GM12878 (cell line): ENCODE measurements around the gene FBXL16. TPM values are rescaled to one million over a fixed set of nuclear protein-coding genes. Genes with fewer than 3 reads are reported as not detected.

ENCODE experiments used
- ATAC-seq: fragments of 200-7000 bp; cut with Tn5 transposase; 3 replicates; pipeline ENCODE4 v1.9.1; 2020; ENCODE audit warnings: mild to moderate bottlenecking, moderate library complexity
- BruUV-seq: library from RNA; stranded (reverse); fragments of 400-500 nt; replicated peaks from 2 replicates; lab custom pipeline; 2021; lab: Mats Ljungman, UMichigan
- CTCF ChIA-PET: fragments of 300-600 bp; sonication (Branson Sonifier 250); formaldehyde crosslinking; extraction: SDS; loops from one replicate; lab custom pipeline; 2021; ENCODE audit warnings: inconsistent platforms; lab: Yijun Ruan, JAX
- POLR2A ChIA-PET: fragments of 350-600 bp; formaldehyde crosslinking; extraction: SDS; loops from one replicate; lab custom pipeline; 2021; ENCODE audit warnings: inconsistent platforms; lab: Charles Lee
- RAD21 ChIA-PET: fragments of 300-600 bp; sonication (Branson Sonifier 250); formaldehyde crosslinking; loops from one replicate; lab custom pipeline; 2023; ENCODE audit warnings: antibody characterized with exemption; ENCODE audit not compliant: unreplicated experiment; lab: Charles Lee
- SMC1A ChIA-PET: fragments of 300-600 bp; sonication (Branson Sonifier 250); formaldehyde crosslinking; loops from one replicate; lab custom pipeline; 2023; ENCODE audit not compliant: unreplicated experiment, uncharacterized antibody; lab: Charles Lee
- DNase-seq: peaks from one replicate; pipeline ENCODE4 v3.0.0-alpha.2; 2011; ENCODE audit warnings: low read depth, low spot score
- FAIRE-seq: peaks from 3 replicates; lab custom pipeline; 2011; peaks lifted over from hg19 to GRCh38; lab: Jason Lieb, UNC
- H2AFZ ChIP-seq: 2 replicates; pipeline ENCODE4 v1.6.0; 2011; ENCODE audit warnings: low read depth, low read length, control low read depth; ENCODE audit not compliant: control insufficient read depth
- H3K27ac ChIP-seq: 2 replicates; pipeline ENCODE4 v1.5.1; 2011; ENCODE audit warnings: control low read depth; ENCODE audit not compliant: control insufficient read depth, insufficient read depth
- H3K27me3 ChIP-seq, 2 experiments: replicated peaks in 1 of 2; 2 replicates each; pipeline versions ENCODE4 v1.6.0 to v1.6.1; 2011; ENCODE audit warnings: low read length in 1 of 2; ENCODE audit not compliant: control insufficient read depth in 2 of 2, insufficient read depth in 2 of 2
- H3K36me3 ChIP-seq, 2 experiments: 2 replicates each; pipeline ENCODE4 v1.5.1; 2011; ENCODE audit warnings: low read length in 1 of 2; ENCODE audit not compliant: control insufficient read depth in 2 of 2, insufficient read depth in 2 of 2
- H3K4me1 ChIP-seq: 2 replicates; pipeline ENCODE4 v1.6.1; 2011; ENCODE audit warnings: mild to moderate bottlenecking, low read length, moderate library complexity, mixed read lengths; ENCODE audit not compliant: control insufficient read depth, insufficient read depth
- H3K4me2 ChIP-seq: 2 replicates; pipeline ENCODE4 v1.6.0; 2011; ENCODE audit warnings: control low read depth; ENCODE audit not compliant: control insufficient read depth, insufficient read depth
- H3K4me3 ChIP-seq: fragments of 200-600 bp; sonication (generic); 2 replicates; pipeline ENCODE4 v1.5.1; 2016
- H3K79me2 ChIP-seq: 2 replicates; pipeline ENCODE4 v1.6.0; 2011; ENCODE audit warnings: low read length; ENCODE audit not compliant: control insufficient read depth, insufficient read depth
- H3K9ac ChIP-seq: 2 replicates; pipeline ENCODE4 v1.8.0; 2011; ENCODE audit warnings: low read length, control low read depth, mixed read lengths; ENCODE audit not compliant: control insufficient read depth, insufficient read depth
- H3K9me3 ChIP-seq: replicated peaks from 3 replicates; pipeline ENCODE4 v1.5.1; 2011; ENCODE audit warnings: mild to moderate bottlenecking, low read length; ENCODE audit not compliant: control insufficient read depth, insufficient read depth
- H4K20me1 ChIP-seq: 2 replicates; pipeline ENCODE4 v1.6.0; 2011; ENCODE audit not compliant: control insufficient read depth, insufficient read depth
- BRCA1 ChIP-seq: IDR thresholded peaks from 2 replicates; pipeline ENCODE4 v1.6.1; 2011; ENCODE audit warnings: low read depth, low read length, improper control_type of control experiment
- EGR1 ChIP-seq, 2 experiments: IDR thresholded peaks; 1 replicate in 1 of 2; 2 replicates in 1 of 2; pipeline ENCODE4 v1.6.1; 2011 to 2012; ENCODE audit warnings: low read depth in 2 of 2, low read length in 2 of 2, borderline replicate concordance in 1 of 2, mild to moderate bottlenecking in 1 of 2, moderate library complexity in 1 of 2
- EZH2 ChIP-seq: IDR thresholded peaks from 2 replicates; pipeline ENCODE4 v1.6.1; 2012; ENCODE audit warnings: low read depth, mild to moderate bottlenecking, control low read depth, inconsistent platforms, low read length, borderline replicate concordance; ENCODE audit not compliant: control insufficient read depth
- GATAD2B ChIP-seq: fragments of 450-650 bp; conservative IDR thresholded peaks from 2 replicates; pipeline ENCODE4 v1.6.1; 2017; ENCODE audit warnings: low read depth, mild to moderate bottlenecking, moderate library complexity
- HDGF ChIP-seq: fragments of 450-650 bp; IDR thresholded peaks from 2 replicates; pipeline ENCODE4 v1.6.1; 2016; ENCODE audit warnings: antibody characterized with exemption
- IKZF2 ChIP-seq, 2 experiments: fragments of 450-650 bp; IDR thresholded peaks; 2 replicates each; pipeline ENCODE4 v1.6.1; 2017; ENCODE audit warnings: mild to moderate bottlenecking in 2 of 2, moderate library complexity in 2 of 2
- JUND ChIP-seq: IDR thresholded peaks from 2 replicates; pipeline ENCODE4 v1.6.1; 2012; ENCODE audit warnings: low read depth, mild to moderate bottlenecking, low read length, improper control_type of control experiment, moderate library complexity
- MXI1 ChIP-seq: fragments of 150-350 bp; IDR thresholded peaks from 2 replicates; pipeline ENCODE4 v1.6.1; 2011; ENCODE audit warnings: low read depth, mild to moderate bottlenecking, inconsistent platforms, low read length, improper control_type of control experiment
- NFXL1 ChIP-seq: fragments of 450-650 bp; IDR thresholded peaks from 2 replicates; pipeline ENCODE4 v1.6.1; 2017; ENCODE audit warnings: antibody characterized with exemption, mild to moderate bottlenecking, borderline replicate concordance
- PML ChIP-seq: IDR thresholded peaks from 2 replicates; pipeline ENCODE4 v1.6.1; 2012; ENCODE audit warnings: low read length, inconsistent platforms
- RFX5 ChIP-seq: IDR thresholded peaks from 2 replicates; pipeline ENCODE4 v1.6.1; 2011; ENCODE audit warnings: low read depth, low read length, improper control_type of control experiment
- SREBF1 ChIP-seq: IDR thresholded peaks from 2 replicates; pipeline ENCODE4 v1.6.1; 2012; ENCODE audit warnings: mild to moderate bottlenecking, low read length
- TAF1 ChIP-seq: IDR thresholded peaks from 2 replicates; pipeline ENCODE4 v1.6.1; 2011; ENCODE audit warnings: mild to moderate bottlenecking, low read depth, low read length, borderline replicate concordance
- WGBS: methylation state at CpG from one replicate; pipeline ENCODE4 v1.1.6; 2016; ENCODE audit warnings: low lambda C conversion rate; ENCODE audit not compliant: insufficient replicate concordance, insufficient coverage; ENCODE audit errors: missing lambda C conversion rate; 5-methylcytosine and 5-hydroxymethylcytosine counted together
- in situ Hi-C: fragments of 300-500 bp; cut with MboI; formaldehyde crosslinking; loops from 9 replicates; pipeline ENCODE4 v1.14.3; 2018; ENCODE audit warnings: mixed read lengths
- intact Hi-C: fragments of 100-400 bp; cut with micrococcal nuclease; formaldehyde crosslinking; loops from one replicate; pipeline ENCODE4 v1.14.2; 2022; ENCODE audit not compliant: unreplicated experiment
- polyA plus RNA-seq, 11 experiments: library from polyadenylated mRNA; depleted of rRNA in 4 of 11; unstranded in 6 of 11; stranded (reverse) in 5 of 11; fragments of >200 nt; fragmentation: Nextera tagmentation in 4 of 11; fragmentation: Illumina TruSeq in 1 of 11; extraction: Ambion mirVana in 4 of 11; extraction: Trizol in 1 of 11; gene quantifications; 1 replicate in 1 of 11; 2 replicates in 10 of 11; pipeline versions ENCODE4 v1.2.1 to v1.2.3, GENCODE V29; 2011 to 2016; ENCODE audit warnings: inconsistent platforms in 2 of 11, missing spikeins in 2 of 11, low read depth in 1 of 11
- total RNA-seq, 4 experiments: library from RNA; depleted of rRNA in 3 of 4; stranded (reverse); fragments of >200 nt in 3 of 4; fragmentation: Illumina TruSeq in 1 of 4; extraction: Trizol in 1 of 4; gene quantifications; 2 replicates each; pipeline versions ENCODE4 v1.2.1 to v1.2.3, GENCODE V29; 2013 to 2021
- TF ChIP-seq, protein P1 (sequence below): IDR thresholded peaks from 2 replicates; pipeline ENCODE4 v1.6.1; 2012; ENCODE audit warnings: low read depth, low read length, improper control_type of control experiment
- TF ChIP-seq, protein P2 (sequence below): fragments of 450-650 bp; IDR thresholded peaks from 2 replicates; pipeline ENCODE4 v1.6.1; 2018; ENCODE audit warnings: borderline replicate concordance, mild to moderate bottlenecking; ENCODE audit not compliant: partially characterized antibody
- TF ChIP-seq, protein P3 (sequence below): fragments of 450-650 bp; IDR thresholded peaks from 2 replicates; pipeline ENCODE4 v1.6.1; 2017; ENCODE audit warnings: mild to moderate bottlenecking, moderate library complexity

The FBXL16 gene
- total and polyA plus RNA-seq, 10 of the 15 experiments (the other 5 are each of a cell fraction or from before 2014, with no cell fraction given) = 0.13 to 1.4 (median 0.24) TPM

DNA sequence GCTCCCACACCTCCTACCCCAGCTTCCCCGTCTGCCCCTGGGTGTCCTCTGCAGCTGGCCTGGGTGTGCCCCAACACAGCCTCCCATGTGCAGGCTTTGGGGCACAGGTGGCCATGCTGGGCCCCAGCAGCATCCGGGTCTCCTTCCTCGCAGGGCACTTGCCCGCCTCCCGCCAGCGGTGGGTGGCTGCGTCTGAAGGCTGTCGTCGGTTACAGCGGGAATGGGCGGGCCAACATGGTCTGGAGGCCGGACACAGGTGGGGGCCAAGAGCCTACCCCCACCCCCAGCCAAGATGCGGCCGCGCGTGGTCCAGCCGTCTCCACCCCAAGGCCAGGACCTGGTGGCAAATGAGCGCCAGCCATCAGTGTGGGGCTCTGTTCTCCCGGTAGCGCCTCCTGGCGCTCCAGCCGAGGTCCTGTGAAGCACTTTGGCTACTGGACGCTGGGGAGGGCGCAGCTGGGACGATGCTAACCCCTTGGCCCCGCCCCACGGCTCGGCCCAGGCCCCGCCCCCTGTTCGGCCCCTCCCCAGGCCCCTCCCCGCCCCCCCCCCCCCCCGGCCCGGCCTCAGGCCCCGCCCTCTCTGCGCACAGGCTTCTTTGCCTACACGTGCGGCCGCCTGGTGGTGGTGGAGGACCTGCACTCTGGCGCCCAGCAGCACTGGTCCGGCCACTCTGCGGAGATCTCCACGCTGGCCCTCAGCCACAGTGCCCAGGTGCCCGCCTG lies 45.0 kb downstream of the FBXL16 start:
- ATAC-seq (peak; percentile 96), DNase-seq (peak; percentile 37), FAIRE-seq (peak; percentile 27)
- H3K4me2 ChIP-seq = peak overlapping the region; percentile 42; the same call in 1 of the 2 replicates
- no peaks in the 10 kb centered on the region; a peak in 2 of 4 replicates for H3K36me3 ChIP-seq
- in situ Hi-C loops (loop anchor here (10.0 kb wide), 1 partner anchor 266 kb away; the partner anchor contains the start of gene NME4), intact Hi-C loops (loop anchor here (1.0 to 10.0 kb wide), 2 partner anchors 81 to 266 kb away; partner anchors contain the start of gene NME4)
- 38% methylated on average over 30 of the region's 43 CpGs for WGBS
- H4K20me1 ChIP-seq = no peaks in the 10 kb centered on the region
- peaks cover 3% of the 10 kb centered on the region; the same call in 1 of the 2 replicates for H3K4me1 ChIP-seq
- H3K9ac ChIP-seq = no peak overlapping the region; the same call in 1 of the 2 replicates
- no peak overlapping the region for H3K27ac ChIP-seq
- POLR2A ChIA-PET = no interaction called here
- no peaks in the 10 kb centered on the region for H3K9me3 ChIP-seq
- peak overlapping the region; percentile 60 for H2AFZ ChIP-seq
- CTCF ChIA-PET = interaction anchor here (0.6 to 1.4 kb wide), 4 partner anchors 8 to 811 kb away, joined by 3 to 4 read pairs (median 3); partner anchors contain the start of gene METTL26
- H3K27me3 ChIP-seq = no peaks in the 10 kb centered on the region
- SMC1A ChIA-PET = interaction anchor here (0.9 kb wide), 1 partner anchor 60 kb away, joined by 4 read pairs; the partner anchor contains the start of gene ANTKMT
- H3K79me2 ChIP-seq = no peaks in the 10 kb centered on the region
- RAD21 ChIA-PET = interaction anchor here (1.0 kb wide), 1 partner anchor 13 kb away, joined by 7 read pairs; no protein-coding TSS in a partner anchor
- no TSS peak for BruUV-seq
- H3K4me3 ChIP-seq = no peak overlapping the region
- TF ChIP-seq MXI1 (0 out of 2 replicates have a peak, but pooled peaks have one; percentile 35), HDGF (no peak), TAF1 (no peak), RFX5 (no peak), GATAD2B (peak; percentile 19; the same call in 1 of the 2 replicates), JUND (no peak), EZH2 (no peak), BRCA1 (no peak), EGR1 (IDR thresholded peaks at IDR 0.05; ENCODE audit: borderline replicate concordance in 1 of 2, low read depth in 2 of 2, low read length in 2 of 2) (no peak), IKZF2 (IDR thresholded peaks at IDR 0.05) (no peak), PML (no peak), SREBF1 (no peak), NFXL1 (no peak)
- TF ChIP-seq, protein P1, sequence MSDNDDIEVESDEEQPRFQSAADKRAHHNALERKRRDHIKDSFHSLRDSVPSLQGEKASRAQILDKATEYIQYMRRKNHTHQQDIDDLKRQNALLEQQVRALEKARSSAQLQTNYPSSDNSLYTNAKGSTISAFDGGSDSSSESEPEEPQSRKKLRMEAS = no peak
- TF ChIP-seq, protein P2, sequence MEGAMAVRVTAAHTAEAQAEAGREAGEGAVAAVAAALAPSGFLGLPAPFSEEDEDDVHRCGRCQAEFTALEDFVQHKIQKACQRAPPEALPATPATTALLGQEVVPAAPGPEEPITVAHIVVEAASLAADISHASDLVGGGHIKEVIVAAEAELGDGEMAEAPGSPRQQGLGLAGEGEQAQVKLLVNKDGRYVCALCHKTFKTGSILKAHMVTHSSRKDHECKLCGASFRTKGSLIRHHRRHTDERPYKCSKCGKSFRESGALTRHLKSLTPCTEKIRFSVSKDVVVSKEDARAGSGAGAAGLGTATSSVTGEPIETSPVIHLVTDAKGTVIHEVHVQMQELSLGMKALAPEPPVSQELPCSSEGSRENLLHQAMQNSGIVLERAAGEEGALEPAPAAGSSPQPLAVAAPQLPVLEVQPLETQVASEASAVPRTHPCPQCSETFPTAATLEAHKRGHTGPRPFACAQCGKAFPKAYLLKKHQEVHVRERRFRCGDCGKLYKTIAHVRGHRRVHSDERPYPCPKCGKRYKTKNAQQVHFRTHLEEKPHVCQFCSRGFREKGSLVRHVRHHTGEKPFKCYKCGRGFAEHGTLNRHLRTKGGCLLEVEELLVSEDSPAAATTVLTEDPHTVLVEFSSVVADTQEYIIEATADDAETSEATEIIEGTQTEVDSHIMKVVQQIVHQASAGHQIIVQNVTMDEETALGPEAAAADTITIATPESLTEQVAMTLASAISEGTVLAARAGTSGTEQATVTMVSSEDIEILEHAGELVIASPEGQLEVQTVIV = no peak
- TF ChIP-seq, protein P3, sequence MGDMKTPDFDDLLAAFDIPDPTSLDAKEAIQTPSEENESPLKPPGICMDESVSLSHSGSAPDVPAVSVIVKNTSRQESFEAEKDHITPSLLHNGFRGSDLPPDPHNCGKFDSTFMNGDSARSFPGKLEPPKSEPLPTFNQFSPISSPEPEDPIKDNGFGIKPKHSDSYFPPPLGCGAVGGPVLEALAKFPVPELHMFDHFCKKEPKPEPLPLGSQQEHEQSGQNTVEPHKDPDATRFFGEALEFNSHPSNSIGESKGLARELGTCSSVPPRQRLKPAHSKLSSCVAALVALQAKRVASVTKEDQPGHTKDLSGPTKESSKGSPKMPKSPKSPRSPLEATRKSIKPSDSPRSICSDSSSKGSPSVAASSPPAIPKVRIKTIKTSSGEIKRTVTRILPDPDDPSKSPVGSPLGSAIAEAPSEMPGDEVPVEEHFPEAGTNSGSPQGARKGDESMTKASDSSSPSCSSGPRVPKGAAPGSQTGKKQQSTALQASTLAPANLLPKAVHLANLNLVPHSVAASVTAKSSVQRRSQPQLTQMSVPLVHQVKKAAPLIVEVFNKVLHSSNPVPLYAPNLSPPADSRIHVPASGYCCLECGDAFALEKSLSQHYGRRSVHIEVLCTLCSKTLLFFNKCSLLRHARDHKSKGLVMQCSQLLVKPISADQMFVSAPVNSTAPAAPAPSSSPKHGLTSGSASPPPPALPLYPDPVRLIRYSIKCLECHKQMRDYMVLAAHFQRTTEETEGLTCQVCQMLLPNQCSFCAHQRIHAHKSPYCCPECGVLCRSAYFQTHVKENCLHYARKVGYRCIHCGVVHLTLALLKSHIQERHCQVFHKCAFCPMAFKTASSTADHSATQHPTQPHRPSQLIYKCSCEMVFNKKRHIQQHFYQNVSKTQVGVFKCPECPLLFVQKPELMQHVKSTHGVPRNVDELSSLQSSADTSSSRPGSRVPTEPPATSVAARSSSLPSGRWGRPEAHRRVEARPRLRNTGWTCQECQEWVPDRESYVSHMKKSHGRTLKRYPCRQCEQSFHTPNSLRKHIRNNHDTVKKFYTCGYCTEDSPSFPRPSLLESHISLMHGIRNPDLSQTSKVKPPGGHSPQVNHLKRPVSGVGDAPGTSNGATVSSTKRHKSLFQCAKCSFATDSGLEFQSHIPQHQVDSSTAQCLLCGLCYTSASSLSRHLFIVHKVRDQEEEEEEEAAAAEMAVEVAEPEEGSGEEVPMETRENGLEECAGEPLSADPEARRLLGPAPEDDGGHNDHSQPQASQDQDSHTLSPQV = no peak
